Measurements from ENCODE around the gene TFF2. TPM values are rescaled to one million over a fixed set of nuclear protein-coding genes. Genes with fewer than 3 reads are reported as not detected.

The TFF2 gene
- total and polyA plus RNA-seq, 2 of the 4 experiments (the other 2 are of a cell fraction), result not detected

DNA sequence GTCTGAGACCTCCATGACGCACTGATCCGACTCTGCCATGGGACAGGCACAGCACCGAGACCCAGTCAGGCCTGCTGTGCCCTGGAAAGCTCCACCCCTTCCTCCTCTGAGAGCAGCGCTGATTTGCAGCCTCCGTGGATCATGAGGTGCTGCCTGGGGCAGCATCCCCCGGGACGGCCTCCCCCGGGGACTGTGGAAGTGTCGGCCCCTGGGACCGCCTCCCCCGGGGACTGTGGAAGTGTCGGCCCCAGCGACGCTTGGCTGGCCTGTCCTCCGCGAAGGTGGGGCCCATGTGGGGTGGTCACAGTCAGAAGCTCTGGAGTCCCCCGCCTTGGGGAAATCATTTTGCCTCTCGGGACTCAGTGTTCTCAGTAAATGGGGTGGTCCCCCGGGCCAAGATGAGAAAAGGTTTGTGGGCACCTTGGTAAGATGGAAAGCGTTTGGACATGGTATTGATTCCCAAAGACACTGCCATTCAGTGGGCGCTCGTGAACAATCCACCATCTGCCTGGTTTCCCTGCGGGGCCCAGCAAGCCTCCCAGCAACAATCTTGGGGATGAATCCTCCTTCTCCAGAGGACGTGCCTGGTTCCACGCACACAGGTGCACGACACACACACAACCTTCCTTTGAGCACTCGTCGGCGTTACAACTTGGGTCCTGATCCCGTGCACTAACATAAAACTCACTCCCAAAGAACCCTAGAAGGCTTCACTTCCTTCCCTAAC is 3.0 kb downstream of the TFF2 start:
- 52% methylated on average over 11 of the region's 30 CpGs; no CpG with 5 or more reads in 1 of the 2 experiments for WGBS, 2 experiments (ENCODE audit: extremely low coverage in 2 of 2, insufficient read length in 1 of 2)
- no TSS peak for BruUV-seq (replicated peaks)
- Histone ChIP-seq H3K27ac (ENCODE audit: insufficient read depth, low read length) (no peak overlapping the region), H3K14ac (replicated peaks; ENCODE audit: low read depth, low read length) (no peak overlapping the region), H2AK9ac (replicated peaks; ENCODE audit: low read depth, low read length, poor library complexity) (no peak overlapping the region), H4K8ac (ENCODE audit: low read depth in 2 of 2, low read length in 2 of 2) (no peak overlapping the region), H4K91ac (ENCODE audit: insufficient read depth, low read depth, low read length) (no peak overlapping the region), H3K4me3 (ENCODE audit: insufficient read depth, low read depth, low read length) (no peak overlapping the region), H3K18ac (ENCODE audit: low read depth, low read length) (no peak overlapping the region), H3K9me1 (ENCODE audit: insufficient read depth, low read length) (no peaks in the 10 kb centered on the region), H3K9ac (ENCODE audit: low read depth, low read length) (no peak overlapping the region), H3K36me3 (ENCODE audit: control insufficient read depth, insufficient read depth, low read length) (no peaks in the 10 kb centered on the region), H2BK120ac (ENCODE audit: low read depth, low read length) (no peak overlapping the region), H3K4ac (ENCODE audit: low read depth, low read length) (no peak overlapping the region), H3K23ac (ENCODE audit: low read depth, low read length) (no peak overlapping the region), H3K27me3 (ENCODE audit: control insufficient read depth, insufficient read depth, low read length) (peaks cover 17% of the 10 kb centered on the region; the same call in 1 of the 2 replicates), H3K79me1 (ENCODE audit: low read depth in 1 of 2, low read length in 2 of 2) (no peaks in the 10 kb centered on the region), H4K20me1 (ENCODE audit: insufficient read depth, low read length) (no peaks in the 10 kb centered on the region), H2BK5ac (ENCODE audit: low read depth, low read length, poor library complexity, severe bottlenecking) (no peak overlapping the region), H3K4me1 (ENCODE audit: control insufficient read depth, insufficient read depth, low read length) (no peaks in the 10 kb centered on the region), H4K5ac (ENCODE audit: low read depth, low read length) (no peak overlapping the region), H2AFZ (replicated peaks; ENCODE audit: low read length, poor library complexity) (no peak overlapping the region), H3K4me2 (ENCODE audit: low read depth, low read length) (no peak overlapping the region), H2AK5ac (ENCODE audit: low read depth, low read length) (no peak overlapping the region), H3K56ac (ENCODE audit: extremely low read depth, insufficient read depth, low read length) (no peak overlapping the region), H2BK15ac (ENCODE audit: low read depth, low read length) (no peak overlapping the region), H2BK20ac (ENCODE audit: low read depth, low read length) (no peak overlapping the region), H3K9me3 (ENCODE audit: control insufficient read depth, insufficient read depth, low read length) (no peaks in the 10 kb centered on the region; the same call in 1 of the 2 replicates)
- POLR2A ChIA-PET (ENCODE audit: unreplicated experiment), result no interaction called here
- ATAC-seq (ENCODE audit: low read depth) (no peak), DNase-seq (no peak)
- TF ChIP-seq MXI1 (IDR thresholded peaks at IDR 0.05; ENCODE audit: borderline replicate concordance, low read depth, low read length), result no peak
- no peak for TF ChIP-seq RCOR1 (IDR thresholded peaks at IDR 0.05; ENCODE audit: insufficient replicate concordance, low read length)
- no peak for TF ChIP-seq ELK1 (IDR thresholded peaks at IDR 0.05; ENCODE audit: borderline replicate concordance, low read depth, low read length)
- no peak for TF ChIP-seq SMC3 (IDR thresholded peaks at IDR 0.05; ENCODE audit: low read depth, low read length)
- TF ChIP-seq RFX5 (IDR thresholded peaks at IDR 0.05; ENCODE audit: low read depth, low read length), result no peak
- TF ChIP-seq, protein P1, sequence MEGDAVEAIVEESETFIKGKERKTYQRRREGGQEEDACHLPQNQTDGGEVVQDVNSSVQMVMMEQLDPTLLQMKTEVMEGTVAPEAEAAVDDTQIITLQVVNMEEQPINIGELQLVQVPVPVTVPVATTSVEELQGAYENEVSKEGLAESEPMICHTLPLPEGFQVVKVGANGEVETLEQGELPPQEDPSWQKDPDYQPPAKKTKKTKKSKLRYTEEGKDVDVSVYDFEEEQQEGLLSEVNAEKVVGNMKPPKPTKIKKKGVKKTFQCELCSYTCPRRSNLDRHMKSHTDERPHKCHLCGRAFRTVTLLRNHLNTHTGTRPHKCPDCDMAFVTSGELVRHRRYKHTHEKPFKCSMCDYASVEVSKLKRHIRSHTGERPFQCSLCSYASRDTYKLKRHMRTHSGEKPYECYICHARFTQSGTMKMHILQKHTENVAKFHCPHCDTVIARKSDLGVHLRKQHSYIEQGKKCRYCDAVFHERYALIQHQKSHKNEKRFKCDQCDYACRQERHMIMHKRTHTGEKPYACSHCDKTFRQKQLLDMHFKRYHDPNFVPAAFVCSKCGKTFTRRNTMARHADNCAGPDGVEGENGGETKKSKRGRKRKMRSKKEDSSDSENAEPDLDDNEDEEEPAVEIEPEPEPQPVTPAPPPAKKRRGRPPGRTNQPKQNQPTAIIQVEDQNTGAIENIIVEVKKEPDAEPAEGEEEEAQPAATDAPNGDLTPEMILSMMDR (conservative IDR thresholded peaks at IDR 0.05; ENCODE audit: low read depth, low read length), result no peak
- no peak for TF ChIP-seq FOS (IDR thresholded peaks at IDR 0.05; ENCODE audit: low read depth, low read length)
- TF ChIP-seq POLR2A (IDR thresholded peaks at IDR 0.05; ENCODE audit: low read depth, low read length), result no peak
- no peak for TF ChIP-seq CHD1 (IDR thresholded peaks at IDR 0.05; ENCODE audit: low read depth, low read length)
- TF ChIP-seq MAFK (IDR thresholded peaks at IDR 0.05; ENCODE audit: low read depth, low read length), result no peak
- TF ChIP-seq, protein P2, sequence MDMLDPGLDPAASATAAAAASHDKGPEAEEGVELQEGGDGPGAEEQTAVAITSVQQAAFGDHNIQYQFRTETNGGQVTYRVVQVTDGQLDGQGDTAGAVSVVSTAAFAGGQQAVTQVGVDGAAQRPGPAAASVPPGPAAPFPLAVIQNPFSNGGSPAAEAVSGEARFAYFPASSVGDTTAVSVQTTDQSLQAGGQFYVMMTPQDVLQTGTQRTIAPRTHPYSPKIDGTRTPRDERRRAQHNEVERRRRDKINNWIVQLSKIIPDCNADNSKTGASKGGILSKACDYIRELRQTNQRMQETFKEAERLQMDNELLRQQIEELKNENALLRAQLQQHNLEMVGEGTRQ (IDR thresholded peaks at IDR 0.05; ENCODE audit: low read depth, low read length), result no peak
- no peak for TF ChIP-seq RAD21 (IDR thresholded peaks at IDR 0.05; ENCODE audit: low read length)
- TF ChIP-seq NFE2L2 (IDR thresholded peaks at IDR 0.05; ENCODE audit: low read depth, low read length), result no peak
- no peak for TF ChIP-seq CEBPB (IDR thresholded peaks at IDR 0.05; ENCODE audit: low read depth, low read length)
- TF ChIP-seq MAZ (IDR thresholded peaks at IDR 0.05; ENCODE audit: borderline replicate concordance, low read depth, low read length), result no peak
- TF ChIP-seq BHLHE40 (IDR thresholded peaks at IDR 0.05; ENCODE audit: low read depth, low read length), result no peak
- in situ Hi-C loops (cut with MboI; ENCODE audit: low sequenced_read_pairs) (no loop called here), dilution Hi-C loops (cut with HindIII; ENCODE audit: low sequenced_read_pairs, unreplicated experiment) (no loop called here), intact Hi-C loops (cut with micrococcal nuclease) (no loop called here)
- CTCF ChIA-PET, result no interaction called here
